GM21515 (cell line): ENCODE measurements around the gene ACOX3.
"Not testable (repeated sequence)": the region's sequence is repeated elsewhere in the genome, so short reads cannot be mapped to it uniquely, and the experiment has no call there.

Experiments
- ATAC-seq: cut with Tn5 transposase; IDR thresholded peaks from one replicate; pipeline ENCODE4 v1.9.1; 2021; ENCODE audit not compliant: unreplicated experiment

The ACOX3 gene

GRCh38 chr4:8342651-8343261 is 97.8 kb downstream of the ACOX3 start:
- ATAC-seq = no peak

DNA sequence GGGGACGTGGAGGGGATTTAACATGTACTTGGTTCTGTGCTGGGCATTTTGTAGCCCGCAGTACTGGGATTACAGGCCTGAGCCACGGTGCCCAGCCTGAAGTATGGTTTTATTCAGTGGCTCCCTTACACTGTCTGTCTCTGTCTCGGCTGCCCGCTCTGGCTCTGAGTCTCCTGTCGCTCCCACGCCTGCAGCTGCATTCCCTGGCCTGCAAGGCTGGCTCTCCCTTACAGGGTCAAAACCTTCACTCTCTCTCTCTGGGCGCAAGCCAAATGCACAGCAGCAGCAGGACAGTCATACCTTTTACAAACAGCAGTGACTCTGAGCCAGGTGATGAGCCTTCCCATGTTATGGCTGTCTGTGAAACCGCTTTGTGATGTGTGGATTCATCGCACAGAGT is 98.8 kb downstream of the ACOX3 start:
- ATAC-seq = no peak

- not testable (repeated sequence) for ATAC-seq
These were observed 99.2 kb downstream of the ACOX3 start for GRCh38 chr4:8341281-8341680.

GRCh38 chr4:8340781-8341241 is 99.7 kb downstream of the ACOX3 start:
- no peak for ATAC-seq

GRCh38 chr4:8338351-8338961 is 102.1 kb downstream of the ACOX3 start:
- no peak for ATAC-seq

DNA sequence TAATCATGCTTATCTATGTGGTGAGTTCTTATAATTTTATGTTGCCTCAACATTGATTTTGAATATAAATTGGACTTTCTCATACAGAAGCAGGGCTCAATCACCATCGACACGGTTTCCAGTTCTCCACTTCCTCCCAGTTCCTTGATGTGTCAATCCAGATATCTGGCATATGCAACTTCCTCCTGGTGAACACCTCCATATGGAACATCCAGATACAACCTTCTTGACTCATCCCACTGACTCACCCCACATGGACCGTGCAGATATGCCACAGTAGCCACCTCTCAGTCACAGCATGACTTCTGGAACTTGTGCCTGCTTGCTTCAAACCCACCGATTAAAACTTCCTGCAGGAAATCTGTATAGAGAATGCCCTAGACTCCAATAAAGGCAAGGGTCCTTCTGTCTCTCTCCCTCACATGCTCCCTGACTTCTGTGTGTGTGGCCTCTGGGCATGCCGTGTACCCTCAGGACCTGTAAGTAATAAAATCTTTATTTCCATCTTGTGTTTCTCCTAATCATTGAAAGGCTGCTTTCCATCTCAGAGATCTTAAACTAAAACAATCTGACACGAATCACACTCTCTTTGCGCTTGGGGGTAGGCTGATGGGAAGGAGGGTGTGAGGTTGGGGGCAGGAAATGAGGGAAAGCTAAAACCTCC is 104.0 kb downstream of the ACOX3 start:
- no peak for ATAC-seq

DNA sequence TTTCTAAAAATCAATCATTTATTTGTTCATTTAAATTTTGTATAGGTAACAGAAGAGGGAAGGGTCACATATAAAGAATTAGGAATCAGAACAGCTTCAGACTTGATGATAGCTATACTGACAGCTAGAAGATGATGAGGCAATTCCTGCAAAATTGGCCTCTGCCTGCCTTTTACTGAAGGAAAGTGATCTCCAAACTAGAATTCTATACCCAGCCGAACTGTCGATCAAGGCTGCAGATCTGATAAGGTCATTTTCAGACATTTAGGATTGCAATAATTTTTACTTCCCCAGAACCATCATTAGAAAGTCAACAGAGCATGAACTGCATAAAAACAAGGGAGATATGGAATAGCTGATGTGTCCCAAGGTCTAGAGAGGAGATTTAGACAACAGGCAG is 104.7 kb downstream of the ACOX3 start:
- no peak for ATAC-seq

DNA sequence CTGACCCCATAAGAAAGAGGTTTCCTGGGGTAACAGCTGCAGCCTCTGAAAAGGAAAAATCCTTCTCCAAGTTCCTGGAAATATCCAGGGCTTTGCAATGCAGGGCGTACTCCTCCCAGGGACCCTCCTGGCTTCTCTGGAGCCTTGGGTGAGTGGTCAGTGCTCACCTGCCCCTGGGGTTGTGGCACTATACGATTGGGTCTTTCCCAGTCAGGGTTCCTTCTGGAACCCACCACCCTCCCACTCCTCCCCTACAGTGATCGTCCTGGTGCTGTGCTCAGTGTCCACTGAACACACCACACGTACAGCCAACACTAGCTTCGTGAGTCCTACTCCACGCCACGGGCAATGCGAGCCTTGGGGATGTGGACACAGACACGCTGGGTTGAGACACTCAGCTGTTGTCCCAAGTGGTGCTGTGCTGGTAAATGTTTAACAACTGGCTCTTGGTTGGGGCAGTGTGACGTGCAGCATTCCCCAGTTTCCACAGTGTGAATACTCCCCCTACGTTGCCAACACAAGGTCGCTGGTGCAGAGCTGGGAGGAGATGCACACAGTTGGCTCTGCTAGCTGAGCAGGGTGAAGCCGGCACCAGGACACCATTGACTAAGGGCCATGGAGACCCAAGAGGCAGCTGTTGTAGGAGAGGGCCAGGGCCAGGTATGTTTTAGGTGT is 105.6 kb downstream of the ACOX3 start:
- ATAC-seq = no peak

DNA sequence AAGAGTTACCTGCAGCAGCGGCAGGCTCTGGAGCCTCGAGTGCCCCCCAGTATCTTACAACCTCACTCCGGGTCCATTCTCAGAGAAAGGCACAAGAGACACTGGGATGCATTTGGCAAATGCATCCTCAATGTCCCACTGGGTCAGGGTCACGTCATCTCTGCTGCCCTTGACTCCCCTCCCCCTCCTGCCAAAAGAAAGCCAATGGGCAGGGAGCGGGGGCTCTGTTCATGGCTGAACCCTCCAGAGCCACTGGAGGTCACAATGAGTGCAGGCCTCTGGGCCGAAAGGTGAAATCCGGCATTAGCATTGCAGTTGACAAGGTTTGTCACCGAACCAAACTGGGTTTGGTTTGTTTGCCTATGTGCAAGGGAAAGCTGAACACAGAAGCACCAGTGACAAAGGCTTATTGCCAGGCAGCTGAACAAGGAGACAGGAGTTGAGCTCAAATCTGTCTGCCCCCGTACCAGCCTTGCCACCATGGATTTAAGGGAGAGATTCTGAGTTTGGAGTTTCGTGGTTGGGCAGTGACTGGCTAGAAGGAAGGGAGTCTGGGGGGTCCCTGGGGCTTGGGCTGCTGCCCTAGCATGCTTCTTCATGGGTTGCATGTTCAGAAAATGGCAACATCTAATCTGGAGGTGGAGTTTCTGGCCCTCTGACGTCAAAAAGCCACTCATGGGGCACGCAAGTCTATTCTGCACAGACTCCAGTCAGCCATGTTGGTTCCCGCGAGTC is 106.6 kb downstream of the ACOX3 start:
- no peak for ATAC-seq

DNA sequence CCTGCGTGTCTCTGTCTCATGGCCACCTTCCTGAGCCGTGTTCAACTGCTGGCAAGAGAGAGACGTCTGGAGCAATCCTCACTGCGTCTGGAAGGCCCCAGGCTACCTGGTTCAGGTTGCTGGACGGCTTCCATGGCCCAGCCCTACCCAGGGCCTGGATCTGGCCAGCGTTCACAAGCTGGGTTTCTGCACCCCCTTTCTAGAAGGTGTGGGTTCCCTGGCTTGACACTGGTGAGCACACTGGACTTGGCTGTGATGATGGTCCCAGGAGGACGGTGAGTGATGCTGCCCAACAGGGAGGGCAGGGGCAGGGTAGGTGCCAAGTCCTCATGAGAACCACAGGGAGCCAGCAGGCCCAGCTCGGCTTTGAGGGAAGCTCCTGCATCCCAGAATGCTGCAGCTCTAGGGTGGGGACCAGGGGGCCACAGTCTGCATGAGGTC is 107.6 kb downstream of the ACOX3 start:
- no peak for ATAC-seq

DNA sequence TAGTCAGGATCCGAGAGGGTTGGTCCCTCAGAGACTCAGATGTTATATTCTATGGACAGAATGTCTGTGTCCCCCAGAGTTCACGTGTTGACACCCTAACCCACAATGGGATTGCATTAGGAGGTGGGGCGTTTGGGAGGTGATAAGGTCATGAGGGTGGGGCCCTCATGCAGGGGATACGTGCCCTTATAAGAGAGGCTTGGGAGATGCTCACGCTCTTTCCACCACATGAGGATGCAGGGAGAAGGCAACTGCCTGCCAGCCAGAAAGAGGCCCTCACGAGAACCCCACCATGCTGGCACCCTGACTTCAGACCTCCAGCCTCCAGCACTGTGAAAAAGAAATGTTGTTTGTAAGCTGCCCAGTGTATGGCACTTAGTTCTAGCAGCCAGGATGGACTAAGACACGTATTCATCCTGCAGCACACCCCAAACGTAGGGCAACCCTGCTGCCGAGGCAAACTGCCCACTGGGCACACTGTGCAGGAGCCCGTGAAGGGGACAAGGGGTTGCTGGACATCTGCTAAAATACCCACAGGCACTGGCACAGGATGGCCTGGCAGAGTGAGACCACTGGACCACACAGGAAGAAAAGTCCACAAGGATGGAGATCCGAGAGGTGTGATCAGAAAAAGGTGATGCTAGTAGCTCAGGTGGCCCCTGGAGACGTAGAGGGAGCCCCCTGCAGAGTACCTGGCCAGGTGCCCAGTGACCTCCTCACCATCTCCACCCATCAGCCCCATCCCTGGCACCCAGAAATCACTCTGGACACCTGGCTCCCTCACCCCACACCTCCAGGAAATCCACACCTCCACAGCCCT is 108.3 kb downstream of the ACOX3 start:
- no peak for ATAC-seq

DNA sequence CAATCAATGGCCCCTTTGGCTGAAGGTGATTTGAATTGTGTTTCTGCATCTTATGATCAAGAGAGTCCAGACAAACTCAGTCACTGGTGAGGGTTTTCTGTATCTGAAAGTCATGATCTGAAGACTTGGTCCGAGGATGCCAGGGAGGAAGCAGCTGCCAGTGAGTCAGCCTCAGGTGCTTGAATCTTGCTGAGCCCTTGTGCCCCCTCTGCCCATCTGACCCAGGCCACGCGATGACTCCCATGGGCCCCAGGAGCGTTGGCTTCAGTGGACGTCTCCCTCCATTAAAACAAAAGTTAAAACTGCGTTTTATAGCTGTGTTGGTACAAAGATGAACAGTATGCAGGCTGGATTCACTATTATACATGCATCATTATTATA is 109.0 kb downstream of the ACOX3 start:
- ATAC-seq = no peak

GRCh38 chr4:8330821-8331574 is 109.5 kb downstream of the ACOX3 start:
- no peak for ATAC-seq

DNA sequence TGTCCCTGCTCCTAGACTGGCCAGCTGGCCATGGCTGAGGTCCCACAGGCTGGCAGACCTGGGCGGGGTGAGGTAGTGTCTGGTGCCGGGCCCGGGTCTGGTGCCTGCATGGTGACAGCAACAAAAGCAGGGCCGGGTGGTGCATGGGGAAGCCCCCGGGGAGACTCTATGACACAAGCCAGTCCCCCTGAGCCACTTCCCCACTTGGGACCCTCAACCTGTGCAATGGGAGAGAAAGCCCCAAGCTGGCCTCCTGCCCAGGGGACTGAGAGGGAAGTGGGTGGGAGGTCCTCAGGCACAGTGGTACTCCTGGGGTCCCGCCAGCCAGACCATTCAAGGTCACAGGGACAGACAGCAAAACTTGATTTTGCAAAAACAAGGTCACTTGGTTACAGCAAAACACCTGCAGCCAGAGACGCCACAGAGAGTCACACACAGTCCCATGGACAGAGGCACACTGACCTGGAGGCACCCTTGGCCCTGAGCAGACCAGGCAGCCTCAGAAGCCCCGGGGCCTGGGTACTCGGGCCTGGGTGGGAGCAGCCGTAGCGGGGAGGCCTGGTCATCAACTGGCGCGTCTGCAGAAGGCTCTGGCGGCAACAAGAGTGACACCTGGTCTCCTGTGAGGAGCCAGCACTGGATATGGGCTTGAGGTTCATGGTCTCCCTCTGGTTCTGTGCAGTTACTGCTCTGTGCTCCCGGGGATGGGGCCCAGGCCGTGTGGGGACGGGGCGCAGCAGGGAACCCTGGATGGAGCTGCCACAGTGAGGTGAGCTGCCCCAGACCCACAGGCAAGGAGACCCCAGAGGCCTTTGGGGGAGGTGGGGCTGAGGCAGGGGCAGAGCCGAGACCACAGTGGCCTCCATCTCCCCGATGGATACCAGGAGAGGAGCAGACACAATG is 110.4 kb downstream of the ACOX3 start:
- no peak for ATAC-seq

DNA sequence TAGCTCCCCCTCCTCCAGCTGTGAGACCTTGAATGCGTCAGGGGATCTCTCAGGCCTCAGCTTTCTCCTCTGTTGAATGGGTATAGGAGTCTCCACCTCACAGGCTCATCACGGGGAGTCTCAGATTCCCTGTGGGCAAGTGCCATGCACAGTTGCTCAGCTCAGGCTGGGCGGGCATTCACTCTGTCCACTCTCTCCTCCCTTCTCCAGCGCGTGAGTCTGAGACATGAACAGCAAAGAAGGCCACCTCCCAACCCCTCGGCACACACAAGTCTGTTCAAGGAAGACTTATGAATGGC is 111.0 kb downstream of the ACOX3 start:
- ATAC-seq = no peak

GRCh38 chr4:8328866-8329559 is 111.5 kb downstream of the ACOX3 start:
- ATAC-seq = no peak

GRCh38 chr4:8328456-8328855 is 112.1 kb downstream of the ACOX3 start:
- no peak for ATAC-seq

DNA sequence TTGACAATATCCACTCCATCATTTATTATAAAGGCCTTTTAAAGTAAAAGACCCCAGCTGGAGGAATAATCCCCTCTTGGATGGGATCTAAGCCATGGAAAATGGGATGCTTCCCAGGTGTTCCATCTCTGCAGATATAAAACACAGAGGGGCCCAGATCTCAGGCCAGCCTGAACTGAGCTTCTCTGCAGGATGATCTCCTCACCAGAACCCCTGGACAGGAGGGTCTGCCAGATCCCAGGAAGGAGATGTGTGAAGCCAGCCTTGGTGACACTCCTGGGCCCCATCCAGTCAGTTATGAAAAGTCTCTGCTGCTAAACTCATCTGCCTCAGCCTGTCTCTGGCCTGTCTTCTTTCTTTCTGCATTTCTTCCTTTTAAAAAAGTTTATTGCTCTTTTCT is 114.3 kb downstream of the ACOX3 start:
- ATAC-seq = no peak
